Measurements from ENCODE around the gene PDE7B.
"Not testable (repeated sequence)": the region's sequence is repeated elsewhere in the genome, so short reads cannot be mapped to it uniquely, and the experiment has no call there.

The PDE7B gene

DNA sequence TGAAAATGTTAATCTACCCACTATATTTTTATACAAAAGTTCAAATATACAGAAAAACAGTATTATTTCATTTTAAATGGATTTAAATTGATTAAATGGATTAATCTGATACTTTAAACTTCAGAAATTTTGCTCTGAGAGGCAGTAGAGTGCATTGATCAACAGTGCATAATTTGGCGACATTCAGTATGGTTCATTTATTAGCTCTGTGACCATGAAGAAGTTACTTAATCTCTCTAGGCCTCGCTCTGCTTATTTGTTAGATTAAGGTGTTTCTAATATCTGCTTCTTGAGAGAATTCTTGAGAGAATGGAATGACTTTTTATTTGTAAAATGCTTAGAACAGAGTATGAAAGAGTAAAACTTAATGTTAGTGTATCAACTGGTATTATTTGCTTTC is 8.9 kb downstream of the PDE7B start:
- no peak for TF ChIP-seq ZFX (IDR thresholded peaks at IDR 0.05; ENCODE audit: borderline replicate concordance)
- TF ChIP-seq, protein P1, sequence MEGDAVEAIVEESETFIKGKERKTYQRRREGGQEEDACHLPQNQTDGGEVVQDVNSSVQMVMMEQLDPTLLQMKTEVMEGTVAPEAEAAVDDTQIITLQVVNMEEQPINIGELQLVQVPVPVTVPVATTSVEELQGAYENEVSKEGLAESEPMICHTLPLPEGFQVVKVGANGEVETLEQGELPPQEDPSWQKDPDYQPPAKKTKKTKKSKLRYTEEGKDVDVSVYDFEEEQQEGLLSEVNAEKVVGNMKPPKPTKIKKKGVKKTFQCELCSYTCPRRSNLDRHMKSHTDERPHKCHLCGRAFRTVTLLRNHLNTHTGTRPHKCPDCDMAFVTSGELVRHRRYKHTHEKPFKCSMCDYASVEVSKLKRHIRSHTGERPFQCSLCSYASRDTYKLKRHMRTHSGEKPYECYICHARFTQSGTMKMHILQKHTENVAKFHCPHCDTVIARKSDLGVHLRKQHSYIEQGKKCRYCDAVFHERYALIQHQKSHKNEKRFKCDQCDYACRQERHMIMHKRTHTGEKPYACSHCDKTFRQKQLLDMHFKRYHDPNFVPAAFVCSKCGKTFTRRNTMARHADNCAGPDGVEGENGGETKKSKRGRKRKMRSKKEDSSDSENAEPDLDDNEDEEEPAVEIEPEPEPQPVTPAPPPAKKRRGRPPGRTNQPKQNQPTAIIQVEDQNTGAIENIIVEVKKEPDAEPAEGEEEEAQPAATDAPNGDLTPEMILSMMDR (IDR thresholded peaks at IDR 0.05), result no peak
- H3K27ac ChIP-seq, result no peak overlapping the region

DNA sequence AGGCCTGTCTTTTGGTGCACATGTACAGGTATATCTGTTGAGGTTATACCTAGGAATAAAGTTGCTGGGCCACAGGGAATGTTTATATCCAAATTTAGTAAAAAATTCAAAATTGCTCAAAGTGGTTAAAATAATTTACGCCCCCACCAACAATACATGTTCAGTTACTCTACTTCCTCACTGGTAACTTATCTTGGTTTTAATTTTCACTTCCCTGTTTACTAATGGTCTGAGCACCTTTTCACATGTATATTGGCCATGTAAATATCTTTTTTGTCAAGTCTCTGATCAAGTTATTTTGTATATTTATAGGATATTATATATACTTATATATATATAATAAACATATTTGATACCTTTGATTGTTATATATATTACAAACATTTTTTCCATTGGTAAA is 9.7 kb downstream of the PDE7B start:
- H3K27ac ChIP-seq, result no peak overlapping the region
- TF ChIP-seq, protein P1 (IDR thresholded peaks at IDR 0.05), result no peak
- TF ChIP-seq ZFX (IDR thresholded peaks at IDR 0.05; ENCODE audit: borderline replicate concordance), result no peak

DNA sequence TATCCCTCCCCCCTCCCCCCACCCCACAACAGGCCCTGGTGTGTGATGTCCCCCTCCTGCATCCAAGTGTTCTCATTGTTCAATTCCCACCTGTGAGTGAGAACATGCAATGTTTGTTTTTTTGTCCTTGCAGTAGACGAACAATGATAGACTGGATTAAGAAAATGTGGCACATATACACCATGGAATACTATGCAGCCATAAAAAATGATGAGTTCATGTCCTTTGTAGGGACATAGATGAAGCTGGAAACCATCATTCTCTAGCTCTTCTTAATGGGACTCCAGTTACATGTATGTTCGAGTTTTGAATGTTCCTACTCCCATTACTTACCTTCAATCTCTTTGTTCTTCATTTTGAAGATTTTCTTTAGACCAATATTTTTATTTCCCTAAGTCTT is 13.4 kb downstream of the PDE7B start:
- not testable (repeated sequence) for H3K27ac ChIP-seq

DNA sequence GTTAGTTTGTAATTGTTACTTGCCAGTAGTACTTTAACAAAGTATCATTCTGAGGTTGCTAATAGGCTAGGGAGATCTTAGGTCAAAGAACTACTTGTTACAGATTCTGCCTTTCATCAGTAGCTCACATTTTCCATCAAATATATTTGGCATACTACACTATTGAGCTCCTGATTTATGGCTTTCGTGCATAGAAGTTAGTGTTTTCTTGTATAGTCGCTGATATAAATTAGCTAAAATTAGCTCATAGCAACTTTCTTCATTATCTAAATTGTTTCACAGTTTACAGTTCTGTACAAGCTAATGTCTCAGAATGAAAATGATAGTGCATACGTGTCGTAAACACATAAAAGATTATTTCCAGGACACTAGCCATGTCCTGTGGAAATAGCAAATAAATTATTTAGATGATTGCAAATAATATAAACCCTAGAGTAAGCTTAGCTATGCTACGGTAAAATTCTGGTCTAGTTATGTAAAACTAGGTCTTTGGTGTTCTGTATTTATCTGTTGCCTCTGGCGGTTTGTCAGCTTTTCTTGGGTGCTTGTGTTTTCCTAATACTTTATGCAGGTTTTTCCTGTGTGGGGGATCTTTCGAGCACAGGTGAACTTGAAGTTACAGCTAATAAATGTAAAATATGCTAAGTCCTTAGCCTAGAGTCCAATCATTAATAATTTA is 15.1 kb downstream of the PDE7B start:
- TF ChIP-seq ZFX (IDR thresholded peaks at IDR 0.05; ENCODE audit: borderline replicate concordance), result no peak
- TF ChIP-seq, protein P1 (IDR thresholded peaks at IDR 0.05), result no peak
- H3K27ac ChIP-seq, result no peak overlapping the region

DNA sequence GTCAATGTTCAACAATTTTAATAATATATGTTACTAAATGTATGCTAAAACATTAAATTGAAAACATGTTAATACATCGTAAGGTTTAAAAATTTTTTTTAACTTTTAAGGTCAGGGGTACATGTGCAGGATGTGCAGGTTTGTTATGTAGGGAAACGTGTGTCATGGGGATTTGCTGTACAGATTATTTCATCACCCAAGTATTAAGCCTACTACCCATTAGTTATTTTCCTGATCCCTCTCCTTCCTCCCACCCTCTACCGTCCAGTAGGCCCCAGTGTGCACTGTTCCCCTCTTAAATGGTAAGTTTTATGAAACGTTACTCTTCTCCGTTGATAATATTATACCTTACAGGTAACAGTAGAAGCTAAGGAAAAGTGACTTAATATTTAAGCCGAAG is 15.8 kb downstream of the PDE7B start:
- TF ChIP-seq ZFX (IDR thresholded peaks at IDR 0.05; ENCODE audit: borderline replicate concordance), result no peak
- TF ChIP-seq, protein P1 (IDR thresholded peaks at IDR 0.05), result no peak
- no peak overlapping the region for H3K27ac ChIP-seq

DNA sequence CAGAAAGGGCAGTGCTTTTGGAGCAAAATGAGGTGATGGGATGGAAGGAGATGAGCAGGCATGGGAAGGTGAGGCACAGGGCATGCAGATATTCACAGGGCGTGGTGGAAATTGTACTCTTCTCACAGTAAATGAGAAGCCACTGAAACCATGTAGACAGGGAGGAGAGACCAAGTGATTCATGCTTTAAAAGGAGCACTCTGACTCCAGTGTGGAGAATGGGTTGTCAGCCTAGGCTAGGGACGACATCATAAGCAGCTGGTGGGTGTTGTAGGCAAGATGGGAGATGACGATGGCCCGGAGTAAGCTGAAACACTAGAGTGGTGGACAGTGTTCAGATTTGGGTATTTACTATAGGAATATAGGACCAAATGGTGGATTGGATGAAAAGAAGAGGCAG is 18.4 kb downstream of the PDE7B start:
- TF ChIP-seq, protein P1 (IDR thresholded peaks at IDR 0.05), result no peak
- no peak for TF ChIP-seq ZFX (IDR thresholded peaks at IDR 0.05; ENCODE audit: borderline replicate concordance)

DNA sequence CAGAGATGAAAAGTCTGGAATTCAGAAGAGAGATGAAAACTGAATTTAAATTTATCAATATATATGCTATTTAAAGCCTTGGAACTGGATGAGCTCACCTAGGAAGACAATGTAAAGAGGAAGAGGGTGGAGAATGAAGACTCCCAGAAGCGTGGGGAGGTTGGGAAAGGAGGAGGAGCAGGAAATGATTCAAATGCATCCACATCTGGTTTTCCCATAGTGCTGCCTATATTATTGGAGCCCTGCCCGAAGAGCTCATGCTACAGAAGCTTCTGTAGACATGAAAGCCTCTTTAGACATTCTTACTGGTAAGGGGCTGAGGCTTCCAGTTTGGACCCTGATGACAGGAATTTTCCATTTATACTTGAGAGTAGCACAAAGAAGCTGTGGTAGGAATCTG is 19.2 kb downstream of the PDE7B start:
- no peak for TF ChIP-seq ZFX (IDR thresholded peaks at IDR 0.05; ENCODE audit: borderline replicate concordance)
- TF ChIP-seq, protein P1 (IDR thresholded peaks at IDR 0.05), result no peak
- H3K27ac ChIP-seq, result no peak overlapping the region

More for the DNA sequence above, 18.4 kb downstream of the PDE7B start:
- H3K27ac ChIP-seq, result no peak overlapping the region

DNA sequence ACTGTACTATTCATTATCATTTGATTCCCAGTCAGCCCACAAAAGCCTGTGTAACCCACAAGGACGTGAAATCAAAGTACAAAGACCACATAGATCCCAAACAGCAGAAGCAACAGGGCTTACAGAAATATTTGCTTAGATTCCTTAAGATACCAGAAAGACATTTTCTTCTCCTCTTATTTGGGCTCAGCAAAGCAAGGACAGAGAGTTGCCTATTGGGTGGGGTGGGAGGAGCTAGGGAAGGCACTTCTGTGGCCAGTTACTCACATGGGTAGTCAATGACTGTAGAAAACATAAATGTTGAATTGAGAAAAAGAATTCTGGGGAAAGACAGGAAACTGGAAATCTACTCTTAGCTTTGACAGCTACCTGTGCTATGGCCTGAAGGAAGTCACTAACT is 19.8 kb downstream of the PDE7B start:
- no peak overlapping the region for H3K27ac ChIP-seq
- TF ChIP-seq ZFX (IDR thresholded peaks at IDR 0.05; ENCODE audit: borderline replicate concordance), result no peak
- TF ChIP-seq, protein P1 (IDR thresholded peaks at IDR 0.05), result no peak

Measured in 22Rv1 (cell line).